ENCODE measurements around the gene ATP8A2. TPM values are rescaled to one million over a fixed set of nuclear protein-coding genes. Genes with fewer than 3 reads are reported as not detected.

Gene ATP8A2
- total RNA-seq, 4 donors from 2014 or later = 0.29 to 0.65 (median 0.46) TPM

DNA sequence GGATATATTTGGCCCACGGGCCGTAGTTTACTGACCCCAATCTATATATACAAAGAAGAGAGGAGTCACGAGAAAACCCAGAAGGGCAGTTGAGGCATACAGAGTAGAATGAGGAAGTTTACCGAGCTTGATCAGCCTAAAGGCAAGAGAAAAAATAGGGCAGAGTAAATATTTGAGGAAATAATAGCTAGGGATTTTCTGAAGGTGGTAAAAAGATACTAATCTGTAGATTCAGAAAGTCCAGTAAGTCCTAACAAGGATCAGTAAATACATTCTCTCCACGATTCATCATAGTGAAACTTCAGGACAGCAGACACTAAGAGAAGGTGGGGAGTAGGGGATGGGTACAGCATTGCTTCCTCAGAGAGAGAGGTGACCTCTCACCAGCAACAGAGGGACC, 248.1 kb downstream of the ATP8A2 start:
- intact Hi-C loops (cut with DNase I) = no loop called here
- TF ChIP-seq POLR2AphosphoS5 (IDR thresholded peaks at IDR 0.05) = no peak

DNA sequence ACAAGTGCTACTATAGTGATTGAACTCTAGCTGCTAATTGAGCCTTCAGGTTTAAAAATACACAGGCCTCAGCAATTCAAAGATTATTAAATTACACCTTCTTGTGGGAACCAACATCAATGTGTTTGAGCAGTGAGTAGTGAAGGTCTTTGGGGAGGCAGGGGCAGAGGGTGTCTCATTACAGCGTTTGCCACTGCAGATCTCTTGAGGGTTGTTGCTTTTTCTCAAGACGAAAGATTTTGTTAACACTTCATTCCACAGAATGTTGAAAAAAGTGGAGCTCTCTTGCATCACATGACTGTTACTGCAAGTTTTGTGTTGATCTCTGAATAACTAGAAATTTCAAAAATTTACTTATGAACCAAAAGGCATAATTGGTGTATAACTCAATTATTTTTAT, 253.6 kb downstream of the ATP8A2 start:
- Histone ChIP-seq H3K27me3 (no peaks in the 10 kb centered on the region), H3K27ac (replicated peaks in 1 of 4) (no peak overlapping the region), H3K9me3 (peaks cover 0 to 8% (median 0%) of the 10 kb centered on the region in 4 donors), H3K4me3 (no peak overlapping the region), H3K4me1 (no peaks in the 10 kb centered on the region), H3K36me3 (no peaks in the 10 kb centered on the region)
- TF ChIP-seq EP300 (IDR thresholded peaks at IDR 0.05) (no peak), POLR2A (IDR thresholded peaks at IDR 0.05; ENCODE audit: low read depth) (no peak), POLR2AphosphoS5 (IDR thresholded peaks at IDR 0.05) (no peak)
- TF ChIP-seq, protein P1, sequence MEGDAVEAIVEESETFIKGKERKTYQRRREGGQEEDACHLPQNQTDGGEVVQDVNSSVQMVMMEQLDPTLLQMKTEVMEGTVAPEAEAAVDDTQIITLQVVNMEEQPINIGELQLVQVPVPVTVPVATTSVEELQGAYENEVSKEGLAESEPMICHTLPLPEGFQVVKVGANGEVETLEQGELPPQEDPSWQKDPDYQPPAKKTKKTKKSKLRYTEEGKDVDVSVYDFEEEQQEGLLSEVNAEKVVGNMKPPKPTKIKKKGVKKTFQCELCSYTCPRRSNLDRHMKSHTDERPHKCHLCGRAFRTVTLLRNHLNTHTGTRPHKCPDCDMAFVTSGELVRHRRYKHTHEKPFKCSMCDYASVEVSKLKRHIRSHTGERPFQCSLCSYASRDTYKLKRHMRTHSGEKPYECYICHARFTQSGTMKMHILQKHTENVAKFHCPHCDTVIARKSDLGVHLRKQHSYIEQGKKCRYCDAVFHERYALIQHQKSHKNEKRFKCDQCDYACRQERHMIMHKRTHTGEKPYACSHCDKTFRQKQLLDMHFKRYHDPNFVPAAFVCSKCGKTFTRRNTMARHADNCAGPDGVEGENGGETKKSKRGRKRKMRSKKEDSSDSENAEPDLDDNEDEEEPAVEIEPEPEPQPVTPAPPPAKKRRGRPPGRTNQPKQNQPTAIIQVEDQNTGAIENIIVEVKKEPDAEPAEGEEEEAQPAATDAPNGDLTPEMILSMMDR (IDR thresholded peaks at IDR 0.05) = no peak
- intact Hi-C loops (cut with DNase I) = no loop called here
- no peak for DNase-seq (ENCODE audit: extremely low spot score)
- WGBS = 59% methylated on average over 2 of the region's 2 CpGs

More for the DNA sequence above, 248.1 kb downstream of the ATP8A2 start:
- DNase-seq (ENCODE audit: extremely low spot score) = no peak
- Histone ChIP-seq H3K36me3 (no peaks in the 10 kb centered on the region), H3K4me1 (no peaks in the 10 kb centered on the region), H3K4me3 (no peak overlapping the region), H3K9me3 (no peaks in the 10 kb centered on the region), H3K27me3 (no peaks in the 10 kb centered on the region), H3K27ac (replicated peaks in 1 of 4) (no peak overlapping the region)
- WGBS = 89% methylated on average over 5 of the region's 5 CpGs

DNA sequence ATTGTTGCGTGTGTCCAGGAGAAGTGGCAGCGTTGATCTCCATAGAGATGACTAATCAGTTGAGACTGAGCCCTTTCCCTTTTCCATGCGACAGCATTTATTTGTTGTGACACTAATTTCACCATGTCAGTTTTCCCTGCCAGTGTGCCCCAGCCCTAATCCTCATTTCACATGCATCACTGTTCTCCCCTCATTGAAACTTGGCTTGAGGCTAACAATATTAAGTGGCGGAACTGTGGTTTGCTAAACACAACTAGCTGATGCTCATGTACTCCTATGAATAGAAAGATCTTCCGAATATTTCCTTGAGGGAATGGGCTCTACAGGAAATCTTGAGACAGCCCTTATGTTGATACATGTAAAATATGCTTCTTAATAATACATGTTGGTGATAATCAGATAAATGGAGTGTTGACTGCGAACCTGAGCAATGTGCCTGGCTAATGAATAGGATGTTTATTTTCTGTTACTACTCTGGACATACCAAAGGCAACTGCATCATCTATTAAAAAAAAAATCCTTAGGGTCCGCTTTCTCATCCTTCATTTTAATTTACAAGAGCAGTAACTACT, 258.6 kb downstream of the ATP8A2 start:
- WGBS = 79% methylated on average over 7 of the region's 7 CpGs
- intact Hi-C loops (cut with DNase I) = no loop called here
- no peak for DNase-seq (ENCODE audit: extremely low spot score)

DNA sequence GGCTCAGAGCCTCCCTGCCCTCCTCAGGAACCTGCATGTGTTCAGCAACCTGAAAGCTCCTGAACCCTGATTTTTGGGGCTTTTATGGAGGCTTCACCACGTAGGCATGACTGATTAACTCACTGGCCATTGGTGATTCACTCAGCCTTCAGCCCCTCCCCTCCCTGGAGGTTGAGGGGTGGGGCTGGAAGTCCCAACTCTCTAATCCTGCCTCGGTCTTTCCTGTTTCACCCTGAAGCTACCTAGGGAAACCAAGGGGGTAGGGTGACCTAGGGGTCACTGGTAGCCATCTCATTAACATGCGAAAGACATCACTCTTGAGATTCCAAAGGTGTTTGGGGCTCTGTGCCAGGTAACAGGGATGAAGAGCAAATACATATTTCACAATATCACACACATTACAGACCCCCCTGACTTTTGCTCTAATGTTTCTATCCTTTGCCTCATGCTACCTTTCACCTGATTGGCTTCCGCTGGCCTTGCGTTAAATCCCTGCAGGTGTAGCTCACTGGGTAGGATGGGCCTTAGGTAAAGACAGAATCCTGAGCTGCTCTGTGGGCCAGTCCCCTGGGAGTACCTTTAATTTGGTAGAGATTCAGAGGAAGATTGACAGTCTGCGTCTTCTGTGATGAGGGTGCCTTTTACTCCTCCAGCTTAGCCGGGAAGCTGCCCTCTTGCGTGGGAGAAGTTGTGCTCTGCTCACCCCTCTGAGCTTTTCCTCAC, 260.6 kb downstream of the ATP8A2 start:
- Histone ChIP-seq H3K4me1 (no peaks in the 10 kb centered on the region), H3K4me3 (no peak overlapping the region), H3K27ac (replicated peaks in 1 of 4) (no peak overlapping the region), H3K27me3 (peaks cover 0 to 8% (median 0%) of the 10 kb centered on the region in 4 donors), H3K36me3 (no peaks in the 10 kb centered on the region), H3K9me3 (no peaks in the 10 kb centered on the region)
- DNase-seq (ENCODE audit: extremely low spot score) = no peak
- WGBS = 77% methylated on average over 7 of the region's 8 CpGs
- intact Hi-C loops (cut with DNase I) = no loop called here
- TF ChIP-seq POLR2A (IDR thresholded peaks at IDR 0.05; ENCODE audit: low read depth) = no peak
- TF ChIP-seq, protein P1 (IDR thresholded peaks at IDR 0.05) = no peak
- TF ChIP-seq EP300 (IDR thresholded peaks at IDR 0.05) = no peak
- no peak for TF ChIP-seq POLR2AphosphoS5 (IDR thresholded peaks at IDR 0.05)

More for the DNA sequence above, 258.6 kb downstream of the ATP8A2 start:
- no peaks in the 10 kb centered on the region for H3K4me1 ChIP-seq
- peaks cover 0 to 8% (median 0%) of the 10 kb centered on the region in 4 donors for H3K9me3 ChIP-seq
- no peaks in the 10 kb centered on the region for H3K36me3 ChIP-seq
- H3K4me3 ChIP-seq = no peak overlapping the region
- TF ChIP-seq EP300 (IDR thresholded peaks at IDR 0.05) (no peak), POLR2A (IDR thresholded peaks at IDR 0.05; ENCODE audit: low read depth) (no peak), POLR2AphosphoS5 (IDR thresholded peaks at IDR 0.05) (no peak)
- TF ChIP-seq, protein P1 (IDR thresholded peaks at IDR 0.05) = no peak
- peaks cover 0 to 4% (median 0%) of the 10 kb centered on the region in 4 donors for H3K27me3 ChIP-seq
- H3K27ac ChIP-seq (replicated peaks in 1 of 4) = no peak overlapping the region

DNA sequence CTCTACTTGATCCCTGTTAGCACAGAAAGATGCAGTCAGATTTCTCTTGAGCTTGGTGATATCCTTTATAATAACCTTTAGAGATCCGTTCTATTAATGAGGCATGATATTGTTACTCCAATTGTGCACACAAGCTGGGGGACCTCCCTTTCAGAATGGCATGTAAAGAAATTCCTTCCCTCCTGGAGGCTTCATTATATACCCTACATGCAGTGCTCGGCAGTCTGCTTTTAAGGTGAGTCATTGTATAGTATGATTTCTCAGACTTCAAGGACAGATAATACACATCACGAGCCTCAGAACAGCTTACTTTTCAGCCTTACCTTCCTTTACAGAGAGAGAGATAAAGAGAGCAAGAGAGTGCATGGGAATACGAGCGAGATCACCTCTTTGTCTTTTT, 261.3 kb downstream of the ATP8A2 start:
- no peak overlapping the region for H3K4me3 ChIP-seq
- TF ChIP-seq POLR2A (IDR thresholded peaks at IDR 0.05; ENCODE audit: low read depth) (no peak), POLR2AphosphoS5 (IDR thresholded peaks at IDR 0.05) (no peak), EP300 (IDR thresholded peaks at IDR 0.05) (no peak)
- TF ChIP-seq, protein P1 (IDR thresholded peaks at IDR 0.05) = no peak
- no peak overlapping the region for H3K27ac ChIP-seq (replicated peaks in 1 of 4)
- H3K27me3 ChIP-seq = peaks cover 0 to 8% (median 0%) of the 10 kb centered on the region in 4 donors
- 62% methylated on average over 5 of the region's 5 CpGs for WGBS
- H3K4me1 ChIP-seq = no peaks in the 10 kb centered on the region
- H3K36me3 ChIP-seq = no peaks in the 10 kb centered on the region
- H3K9me3 ChIP-seq = no peaks in the 10 kb centered on the region
- no peak for DNase-seq (ENCODE audit: extremely low spot score)
- intact Hi-C loops (cut with DNase I) = no loop called here
